Smooth muscle cell (in vitro differentiated cells): Measurements from ENCODE around the gene SMIM21. TPM values are rescaled to one million over a fixed set of nuclear protein-coding genes. Genes with fewer than 3 reads are reported as not detected.

ENCODE experiments used
- DNase-seq: peaks from one replicate; lab custom pipeline; 2025; ENCODE audit not compliant: unreplicated experiment; lab: John Stamatoyannopoulos, UW
- H2AFZ ChIP-seq: fragments of 200-600 bp; sonication (generic); 2 replicates; pipeline ENCODE4 v1.6.0; 2016; ENCODE audit warnings: antibody characterized with exemption, low read depth, mild to moderate bottlenecking
- H3F3A ChIP-seq: fragments of 200-600 bp; sonication (generic); 2 replicates; pipeline ENCODE4 v1.6.0; 2017; ENCODE audit warnings: antibody characterized with exemption, low read depth
- H3K27ac ChIP-seq: fragments of 200-600 bp; sonication (generic); 2 replicates; pipeline ENCODE4 v1.5.1; 2016; ENCODE audit warnings: low read depth, mild to moderate bottlenecking
- H3K27me3 ChIP-seq: fragments of 200-600 bp; sonication (generic); 2 replicates; pipeline ENCODE4 v1.6.1; 2016; ENCODE audit warnings: low read depth, mild to moderate bottlenecking
- H3K36me3 ChIP-seq: fragments of 200-600 bp; sonication (generic); 2 replicates; pipeline ENCODE4 v1.5.1; 2016; ENCODE audit warnings: low read depth
- H3K4me1 ChIP-seq: fragments of 200-600 bp; sonication (generic); 2 replicates; pipeline ENCODE4 v1.5.1; 2016; ENCODE audit warnings: low read depth
- H3K4me2 ChIP-seq: fragments of 200-600 bp; sonication (generic); 2 replicates; pipeline ENCODE4 v1.6.0; 2016; ENCODE audit warnings: mild to moderate bottlenecking
- H3K4me3 ChIP-seq: fragments of 200-600 bp; sonication (generic); 2 replicates; pipeline ENCODE4 v1.5.1; 2016; ENCODE audit warnings: mild to moderate bottlenecking
- H3K79me2 ChIP-seq: fragments of 200-600 bp; sonication (generic); 2 replicates; pipeline ENCODE4 v1.6.0; 2016; ENCODE audit warnings: low read depth, mild to moderate bottlenecking
- H3K9ac ChIP-seq: fragments of 200-600 bp; sonication (generic); 2 replicates; pipeline ENCODE4 v1.6.0; 2016; ENCODE audit warnings: low read depth
- H3K9me3 ChIP-seq: fragments of 200-600 bp; sonication (generic); replicated peaks from 2 replicates; pipeline ENCODE4 v1.5.1; 2016; ENCODE audit warnings: low read depth
- H4K20me1 ChIP-seq: fragments of 200-600 bp; sonication (generic); 2 replicates; pipeline ENCODE4 v1.6.0; 2016; ENCODE audit warnings: low read depth
- CTCF ChIP-seq: fragments of 200-600 bp; sonication (generic); IDR thresholded peaks from 2 replicates; pipeline ENCODE4 v1.5.1; 2017; ENCODE audit warnings: borderline replicate concordance, mild to moderate bottlenecking, antibody characterized with exemption; ENCODE audit not compliant: insufficient read depth, poor library complexity, severe bottlenecking
- WGBS: methylation state at CpG from one replicate; pipeline ENCODE4 v1.1.7; 2016; ENCODE audit warnings: low lambda C conversion rate; 5-methylcytosine and 5-hydroxymethylcytosine counted together
- polyA plus RNA-seq: library from polyadenylated mRNA; unstranded; fragments of >200 nt; fragmentation: Nextera tagmentation; extraction: Ambion mirVana; gene quantifications from 2 replicates; pipeline ENCODE4 v1.2.1, GENCODE V29; 2016
- total RNA-seq: library from RNA; depleted of rRNA; stranded (reverse); fragments of >200 nt; gene quantifications from 2 replicates; pipeline ENCODE4 v1.2.3, GENCODE V29; 2014

Gene SMIM21
- total and polyA plus RNA-seq, 2 experiments from 2014 or later = not detected

DNA sequence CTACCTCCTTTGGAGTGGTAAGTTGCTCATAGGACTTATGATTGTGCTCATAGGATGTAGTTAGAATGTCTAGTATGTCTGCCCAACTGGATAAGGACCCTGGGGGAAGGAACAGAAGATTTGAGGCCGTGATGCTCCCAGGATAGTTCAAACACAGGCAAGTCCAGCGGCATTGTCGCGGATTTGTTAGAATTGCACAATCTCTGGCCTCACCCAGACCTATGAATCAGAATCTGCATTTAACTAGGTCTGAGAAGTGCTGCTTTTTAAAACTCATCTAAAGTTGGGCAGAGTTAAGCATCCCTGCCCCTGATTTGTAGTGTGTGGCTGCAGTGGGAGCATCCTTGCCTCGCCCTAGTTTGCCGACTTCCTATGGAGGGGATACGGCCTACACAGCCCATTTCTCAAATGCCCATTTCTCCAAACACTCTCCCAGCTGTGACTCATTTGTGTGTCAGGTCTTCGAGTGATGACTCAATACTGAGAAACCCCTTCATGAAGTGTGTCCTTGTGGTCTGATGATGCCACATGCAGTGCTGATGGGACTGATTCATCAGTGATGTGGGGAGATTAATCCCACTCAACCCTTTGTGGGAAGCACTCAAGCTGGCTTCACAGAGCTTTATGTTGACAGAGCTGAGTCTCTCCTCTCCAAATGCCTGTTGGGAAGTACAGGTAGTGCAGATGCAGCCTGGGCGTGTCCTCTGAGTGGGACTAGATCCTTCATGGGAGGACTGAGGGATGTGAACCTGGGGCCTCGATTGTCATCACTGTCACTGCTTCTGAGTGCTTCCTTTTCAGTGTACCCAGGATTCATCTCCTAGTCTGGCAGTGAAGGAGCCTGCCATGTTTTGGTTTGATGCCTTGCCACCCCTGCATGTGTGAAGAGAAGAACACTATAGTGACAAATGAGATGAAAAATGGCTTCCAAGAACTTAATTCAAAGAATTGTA, 18.7 kb downstream of the SMIM21 start:
- H3K36me3 ChIP-seq = no peaks in the 10 kb centered on the region
- H3K4me3 ChIP-seq = no peak overlapping the region
- no peak for DNase-seq
- H3K9me3 ChIP-seq = no peaks in the 10 kb centered on the region
- peak overlapping the region; percentile 93 for H3K27ac ChIP-seq
- peak overlapping the region; percentile 61 for H3K4me2 ChIP-seq
- no peaks in the 10 kb centered on the region for H3K79me2 ChIP-seq
- WGBS = 24% methylated on average over 10 of the region's 10 CpGs
- peaks cover 8% of the 10 kb centered on the region for H3K27me3 ChIP-seq
- H4K20me1 ChIP-seq = no peaks in the 10 kb centered on the region
- H3K4me1 ChIP-seq = peaks cover 18% of the 10 kb centered on the region
- H3K9ac ChIP-seq = peak overlapping the region; percentile 62
- no peak overlapping the region for H2AFZ ChIP-seq
- peaks cover 4% of the 10 kb centered on the region for H3F3A ChIP-seq
- TF ChIP-seq CTCF = no peak

DNA sequence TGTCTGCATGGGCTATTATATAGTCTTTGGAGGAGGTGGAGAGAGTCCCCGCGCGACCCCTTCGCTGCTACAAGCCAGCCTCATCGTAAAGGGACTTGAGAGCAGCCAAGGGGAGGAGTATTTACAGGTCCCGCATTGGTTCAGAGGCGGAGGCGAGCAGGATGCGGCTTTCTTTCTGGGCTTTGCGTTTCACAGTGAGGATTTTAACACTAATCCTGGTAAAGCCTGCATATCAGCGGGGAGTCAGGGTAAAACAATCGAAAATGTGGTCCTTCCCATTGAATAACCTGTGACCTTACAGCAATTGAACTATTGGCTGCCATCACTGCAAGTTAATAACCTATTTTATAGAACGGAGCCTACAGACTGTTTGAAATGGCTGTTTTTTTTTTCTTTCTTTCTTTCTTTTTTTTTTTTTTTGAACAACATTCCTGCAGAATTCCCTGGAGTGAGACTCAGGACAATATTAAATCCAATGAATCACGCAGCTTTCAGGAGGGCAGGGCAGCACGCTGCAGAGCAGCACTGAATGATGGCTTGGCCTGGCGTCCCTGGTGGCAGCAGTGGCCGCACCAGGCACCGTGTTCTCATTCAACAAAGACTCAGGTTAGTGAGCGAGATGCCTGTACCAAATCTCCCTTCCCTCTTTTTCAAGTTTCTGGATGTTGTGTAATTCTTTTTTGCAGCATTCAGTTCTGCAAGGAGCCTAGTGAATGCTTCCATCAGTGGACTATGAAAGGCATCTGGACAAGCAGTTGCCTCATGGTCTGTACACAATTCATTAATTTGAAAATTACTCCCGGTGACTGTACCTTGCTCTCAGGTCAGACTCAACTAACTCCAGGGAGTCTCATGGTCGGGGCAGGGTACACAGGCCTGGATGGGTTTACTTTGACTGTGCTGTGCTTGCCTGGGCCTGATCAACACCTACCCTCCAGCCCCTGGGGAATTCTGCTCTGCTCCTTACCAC, 19.8 kb downstream of the SMIM21 start:
- Histone ChIP-seq H4K20me1 (no peaks in the 10 kb centered on the region), H3K9me3 (no peaks in the 10 kb centered on the region), H3F3A (peaks cover 4% of the 10 kb centered on the region), H3K36me3 (no peaks in the 10 kb centered on the region), H3K27ac (peak overlapping the region; percentile 93), H3K4me3 (peak overlapping the region; percentile 14), H2AFZ (peak overlapping the region; percentile 32), H3K4me2 (peak overlapping the region; percentile 61), H3K9ac (peak overlapping the region; percentile 62), H3K79me2 (no peaks in the 10 kb centered on the region), H3K27me3 (peaks cover 11% of the 10 kb centered on the region), H3K4me1 (peaks cover 18% of the 10 kb centered on the region)
- no peak for DNase-seq
- WGBS = 33% methylated on average over 21 of the region's 21 CpGs
- no peak for TF ChIP-seq CTCF

GRCh38 chr18:75406491-75407445, 20.7 kb downstream of the SMIM21 start:
- Histone ChIP-seq H4K20me1 (no peaks in the 10 kb centered on the region), H3K4me2 (peak overlapping the region; percentile 61), H3F3A (peaks cover 4% of the 10 kb centered on the region), H3K27me3 (peaks cover 16% of the 10 kb centered on the region), H2AFZ (peak overlapping the region; percentile 32), H3K4me1 (peaks cover 18% of the 10 kb centered on the region), H3K27ac (peak overlapping the region; percentile 93), H3K36me3 (no peaks in the 10 kb centered on the region), H3K9me3 (no peaks in the 10 kb centered on the region), H3K4me3 (peak overlapping the region; percentile 14), H3K79me2 (no peaks in the 10 kb centered on the region), H3K9ac (peak overlapping the region; percentile 5)
- 83% methylated on average over 28 of the region's 28 CpGs for WGBS
- TF ChIP-seq CTCF = no peak
- DNase-seq = no peak
